OCI-LY7 (cell line): ENCODE data around the gene CPSF3. TPM values are rescaled to one million over a fixed set of nuclear protein-coding genes. Genes with fewer than 3 reads are reported as not detected.

ENCODE experiments used
- BruUV-seq: library from RNA; stranded (reverse); fragments of 400-500 nt; replicated peaks from 2 replicates; lab custom pipeline; 2021; lab: Mats Ljungman, UMichigan
- CTCF ChIA-PET: fragments of 300-600 bp; sonication (Branson Sonifier 250); formaldehyde crosslinking; loops from one replicate; lab custom pipeline; 2022; ENCODE audit warnings: antibody characterized with exemption; ENCODE audit not compliant: unreplicated experiment; lab: Charles Lee
- POLR2A ChIA-PET: fragments of 300-600 bp; sonication (Branson Sonifier 250); formaldehyde crosslinking; loops from one replicate; lab custom pipeline; 2022; ENCODE audit warnings: antibody characterized with exemption; lab: Charles Lee
- DNase-seq: peaks from one replicate; pipeline ENCODE4 v3.0.0-alpha.2; 2015; ENCODE audit warnings: low spot score
- H2AFZ ChIP-seq: fragments of 200-600 bp; sonication (generic), shearing (Covaris generic); 2 replicates; pipeline ENCODE4 v1.6.1; 2014; ENCODE audit warnings: mild to moderate bottlenecking, antibody characterized with exemption, low read length, moderate library complexity
- H3K27ac ChIP-seq: fragments of 200-600 bp; sonication (generic); 2 replicates; pipeline ENCODE4 v1.5.1; 2014; ENCODE audit warnings: mixed run types, low read depth, mild to moderate bottlenecking, moderate library complexity, low read length, inconsistent platforms; ENCODE audit not compliant: poor library complexity, severe bottlenecking
- H3K36me3 ChIP-seq: fragments of 200-600 bp; sonication (generic); 2 replicates; pipeline ENCODE4 v1.6.1; 2014; ENCODE audit warnings: mild to moderate bottlenecking, antibody characterized with exemption, low read length, moderate library complexity, mixed read lengths; ENCODE audit not compliant: insufficient read depth
- H3K4me1 ChIP-seq: fragments of 200-600 bp; sonication (generic); 2 replicates; pipeline ENCODE4 v1.5.1; 2014; ENCODE audit warnings: mild to moderate bottlenecking, low read length; ENCODE audit not compliant: insufficient read depth, poor library complexity, severe bottlenecking
- H3K4me2 ChIP-seq: fragments of 200-600 bp; sonication (generic); 2 replicates; pipeline ENCODE4 v1.6.1; 2014; ENCODE audit warnings: mild to moderate bottlenecking, low read length
- H3K4me3 ChIP-seq: fragments of 200-600 bp; sonication (generic); 2 replicates; pipeline ENCODE4 v1.5.1; 2014; ENCODE audit warnings: mild to moderate bottlenecking, low read depth, low read length; ENCODE audit not compliant: poor library complexity, severe bottlenecking
- H3K79me2 ChIP-seq: fragments of 200-600 bp; sonication (generic); 2 replicates; pipeline ENCODE4 v1.6.1; 2016; ENCODE audit warnings: low read depth, mild to moderate bottlenecking, low read length, moderate library complexity, mixed read lengths; ENCODE audit not compliant: insufficient read depth
- H3K9me2 ChIP-seq: fragments of 200-600 bp; sonication (generic); 2 replicates; pipeline ENCODE4 v1.6.1; 2016; ENCODE audit warnings: mild to moderate bottlenecking, low read length, mixed read lengths; ENCODE audit not compliant: insufficient read depth
- H3K9me3 ChIP-seq: fragments of 200-600 bp; sonication (generic); 2 replicates; pipeline ENCODE4 v1.6.1; 2014; ENCODE audit warnings: mild to moderate bottlenecking, mixed run types, low read length, mixed read lengths
- H4K20me1 ChIP-seq: fragments of 200-600 bp; sonication (generic); 2 replicates; pipeline ENCODE4 v1.6.1; 2014; ENCODE audit warnings: mild to moderate bottlenecking, antibody characterized with exemption, low read length, moderate library complexity, mixed read lengths; ENCODE audit not compliant: insufficient read depth
- CTCF ChIP-seq: fragments of 200-600 bp; sonication (generic); conservative IDR thresholded peaks from 2 replicates; pipeline ENCODE4 v1.5.1; 2014; ENCODE audit warnings: mild to moderate bottlenecking, antibody characterized with exemption, low read length, moderate library complexity, mixed read lengths
- EZH2phosphoT487 ChIP-seq: fragments of 200-600 bp; sonication (generic); IDR thresholded peaks from 2 replicates; pipeline ENCODE4 v1.6.1; 2018; ENCODE audit warnings: low read depth, borderline replicate concordance, mild to moderate bottlenecking, mixed run types, antibody characterized with exemption, low read length, moderate library complexity, mixed read lengths
- intact Hi-C: fragments of 100-400 bp; cut with micrococcal nuclease; formaldehyde crosslinking; loops from one replicate; pipeline ENCODE4 v1.10.0; 2022; ENCODE audit not compliant: unreplicated experiment
- total RNA-seq, 2 experiments: library from RNA; depleted of rRNA in 1 of 2; stranded (reverse); fragments of >200 nt in 1 of 2; shearing (Covaris generic) in 1 of 2; gene quantifications; 2 replicates each; pipeline ENCODE4 v1.2.3, GENCODE V29; 2014 to 2022

CPSF3 gene
- total RNA-seq, 2 experiments from 2014 or later = 54.5 to 88.3 TPM

GRCh38 chr2:9388950-9389911 is 34.2 kb upstream of the CPSF3 start:
- TF ChIP-seq CTCF (no peak), EZH2phosphoT487 (no peak)
- H3K4me2 ChIP-seq = no peak overlapping the region
- H3K4me3 ChIP-seq = no peak overlapping the region
- no peaks in the 10 kb centered on the region for H3K9me3 ChIP-seq
- intact Hi-C loops = no loop called here
- BruUV-seq = no TSS peak
- ChIA-PET POLR2A (no interaction called here), CTCF (interaction anchor here (0.6 kb wide), 1 partner anchor 803 kb away, joined by 3 read pairs; no protein-coding TSS in a partner anchor)
- no peaks in the 10 kb centered on the region for H3K79me2 ChIP-seq
- DNase-seq = no peak
- no peak overlapping the region for H2AFZ ChIP-seq
- H3K27ac ChIP-seq = no peak overlapping the region
- no peaks in the 10 kb centered on the region for H4K20me1 ChIP-seq
- H3K9me2 ChIP-seq = no peaks in the 10 kb centered on the region
- H3K4me1 ChIP-seq = no peaks in the 10 kb centered on the region
- no peaks in the 10 kb centered on the region for H3K36me3 ChIP-seq

GRCh38 chr2:9390151-9390850 is 33.2 kb upstream of the CPSF3 start:
- Histone ChIP-seq H3K79me2 (no peaks in the 10 kb centered on the region), H3K27ac (no peak overlapping the region), H3K9me3 (no peaks in the 10 kb centered on the region), H3K36me3 (no peaks in the 10 kb centered on the region), H3K9me2 (no peaks in the 10 kb centered on the region), H3K4me1 (no peaks in the 10 kb centered on the region), H2AFZ (no peak overlapping the region), H3K4me3 (no peak overlapping the region), H3K4me2 (no peak overlapping the region), H4K20me1 (no peaks in the 10 kb centered on the region)
- POLR2A ChIA-PET = no interaction called here
- BruUV-seq = no TSS peak
- no peak for DNase-seq
- TF ChIP-seq EZH2phosphoT487 = no peak
- no peak for TF ChIP-seq CTCF
- CTCF ChIA-PET = interaction anchor here (0.6 kb wide), 1 partner anchor 802 kb away, joined by 3 read pairs; no protein-coding TSS in a partner anchor
- intact Hi-C loops = no loop called here
